GM19239 (cell line): ENCODE measurements around the gene IL36RN.
"Not testable (repeated sequence)": the region's sequence is repeated elsewhere in the genome, so short reads cannot be mapped to it uniquely, and the experiment has no call there.

Experiments used
- DNase-seq: peaks from one replicate; pipeline ENCODE4 v3.0.0; 2011; ENCODE audit warnings: low spot score; ENCODE audit not compliant: insufficient read length
- FAIRE-seq: peaks from 2 replicates; lab custom pipeline; 2011; peaks lifted over from hg19 to GRCh38; lab: Jason Lieb, UNC

IL36RN gene

GRCh38 chr2:113096306-113096705, 37.3 kb downstream of the IL36RN start:
- DNase-seq, FAIRE-seq: not testable (repeated sequence)

GRCh38 chr2:113096842-113097618, 38.0 kb downstream of the IL36RN start:
- FAIRE-seq = not testable (repeated sequence)

GRCh38 chr2:113098041-113098440, 39.0 kb downstream of the IL36RN start:
- no peak for FAIRE-seq
- DNase-seq = no peak

More at GRCh38 chr2:113096842-113097618, 38.0 kb downstream of the IL36RN start:
- not testable (repeated sequence) for DNase-seq

GRCh38 chr2:113098532-113098931, 39.5 kb downstream of the IL36RN start:
- FAIRE-seq (no peak), DNase-seq (no peak)

GRCh38 chr2:113102133-113102532, 43.1 kb downstream of the IL36RN start:
- DNase-seq (no peak), FAIRE-seq (no peak)

GRCh38 chr2:113103277-113103676, 44.3 kb downstream of the IL36RN start:
- DNase-seq (no peak), FAIRE-seq (no peak)

GRCh38 chr2:113104054-113104611, 45.1 kb downstream of the IL36RN start:
- FAIRE-seq (no peak), DNase-seq (no peak)

GRCh38 chr2:113105047-113105785, 46.2 kb downstream of the IL36RN start:
- FAIRE-seq (no peak), DNase-seq (no peak)

- no peak for FAIRE-seq
Measured at GRCh38 chr2:113111121-113111520, 52.1 kb downstream of the IL36RN start.

GRCh38 chr2:113111823-113112287, 52.9 kb downstream of the IL36RN start:
- FAIRE-seq = no peak
- no peak for DNase-seq

More at GRCh38 chr2:113111121-113111520, 52.1 kb downstream of the IL36RN start:
- no peak for DNase-seq

- FAIRE-seq (no peak), DNase-seq (no peak)
Measured at GRCh38 chr2:113112441-113112840, 53.4 kb downstream of the IL36RN start.

GRCh38 chr2:113112871-113113270, 53.9 kb downstream of the IL36RN start:
- no peak for FAIRE-seq
- no peak for DNase-seq

GRCh38 chr2:113113807-113114206, 54.8 kb downstream of the IL36RN start:
- DNase-seq (no peak), FAIRE-seq (no peak)
